BLaER1 treated with 17β-estradiol and CSF1 and Interleukin-3, amounts not matched to agents 10 nM and 100 nM (cell line): ENCODE results near the gene ASB2.

Experiments used
- H3K27ac ChIP-seq, 11 experiments: shearing (Covaris generic); formaldehyde crosslinking; 2 replicates each; pipeline ENCODE4 v1.8.1; 2022
- H3K27me3 ChIP-seq, 11 experiments: shearing (Covaris generic); formaldehyde crosslinking; 2 replicates each; pipeline ENCODE4 v1.8.1; 2022
- H3K36me3 ChIP-seq, 11 experiments: shearing (Covaris generic); formaldehyde crosslinking; 2 replicates each; pipeline ENCODE4 v1.8.1; 2022
- H3K4me1 ChIP-seq, 10 experiments: shearing (Covaris generic); formaldehyde crosslinking; 2 replicates each; pipeline ENCODE4 v1.8.1; 2022
- H3K4me2 ChIP-seq, 11 experiments: shearing (Covaris generic); formaldehyde crosslinking; 2 replicates each; pipeline ENCODE4 v1.8.1; 2022
- H3K4me3 ChIP-seq, 10 experiments: shearing (Covaris generic); formaldehyde crosslinking; 2 replicates each; pipeline ENCODE4 v1.8.1; 2022
- H3K9ac ChIP-seq, 11 experiments: shearing (Covaris generic); formaldehyde crosslinking; 2 replicates each; pipeline ENCODE4 v1.8.1; 2022
- H3K9me3 ChIP-seq, 11 experiments: shearing (Covaris generic); formaldehyde crosslinking; replicated peaks in 1 of 11; 2 replicates each; pipeline ENCODE4 v1.8.1; 2022
- H4K20me1 ChIP-seq, 11 experiments: shearing (Covaris generic); formaldehyde crosslinking; 2 replicates each; pipeline ENCODE4 v1.8.1; 2022
- Cebpa-rat ChIP-seq, 11 experiments: shearing (Covaris generic); IDR thresholded peaks; 2 replicates each; pipeline ENCODE4 v1.8.1; 2022

The ASB2 gene, protein sequence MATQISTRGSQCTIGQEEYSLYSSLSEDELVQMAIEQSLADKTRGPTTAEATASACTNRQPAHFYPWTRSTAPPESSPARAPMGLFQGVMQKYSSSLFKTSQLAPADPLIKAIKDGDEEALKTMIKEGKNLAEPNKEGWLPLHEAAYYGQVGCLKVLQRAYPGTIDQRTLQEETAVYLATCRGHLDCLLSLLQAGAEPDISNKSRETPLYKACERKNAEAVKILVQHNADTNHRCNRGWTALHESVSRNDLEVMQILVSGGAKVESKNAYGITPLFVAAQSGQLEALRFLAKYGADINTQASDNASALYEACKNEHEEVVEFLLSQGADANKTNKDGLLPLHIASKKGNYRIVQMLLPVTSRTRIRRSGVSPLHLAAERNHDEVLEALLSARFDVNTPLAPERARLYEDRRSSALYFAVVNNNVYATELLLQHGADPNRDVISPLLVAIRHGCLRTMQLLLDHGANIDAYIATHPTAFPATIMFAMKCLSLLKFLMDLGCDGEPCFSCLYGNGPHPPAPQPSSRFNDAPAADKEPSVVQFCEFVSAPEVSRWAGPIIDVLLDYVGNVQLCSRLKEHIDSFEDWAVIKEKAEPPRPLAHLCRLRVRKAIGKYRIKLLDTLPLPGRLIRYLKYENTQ

DNA sequence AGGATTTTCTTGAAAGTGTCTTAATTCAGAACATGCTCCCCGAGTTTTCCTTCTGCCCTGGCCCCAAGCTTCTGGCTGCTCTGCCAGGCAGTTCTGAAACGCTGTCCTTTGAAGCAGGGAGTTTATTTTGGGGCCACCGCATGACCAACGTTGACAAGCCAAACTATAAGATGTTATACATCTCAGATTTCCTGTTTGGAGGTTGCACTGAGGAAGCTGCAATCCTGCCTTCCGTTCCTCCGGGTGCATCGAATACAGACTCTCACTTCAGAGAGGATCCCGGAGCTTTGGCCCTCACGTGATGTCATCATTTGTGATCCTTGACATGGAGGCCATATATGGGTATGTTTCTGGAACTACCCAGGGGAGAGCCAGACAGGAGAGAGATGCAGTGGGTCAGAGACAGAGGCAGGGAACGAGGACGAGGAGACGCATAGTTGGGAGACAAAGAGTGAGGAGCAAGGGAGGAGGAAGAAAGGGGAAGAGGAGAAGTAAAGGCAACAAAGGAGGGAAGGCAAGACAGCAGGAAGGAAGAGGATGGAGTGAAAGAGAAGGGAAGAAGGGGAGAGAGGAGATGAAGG lies at the start of gene ASB2:
TSS of gene ASB2 (minus strand) at position 94 of the 581 bp plus-strand sequence. CDS start 12,031 bp downstream, outside the sequence.
- TF ChIP-seq Cebpa-rat (IDR thresholded peaks at IDR 0.05), result peak in 3 of 11 experiments; percentile 46 to 72 (median 49); a peak in 4 of 22 replicates
- peaks cover 0 to 13% (median 9%) of the 10 kb centered on the region in 11 experiments; a peak in 19 of 22 replicates for H3K9me3 ChIP-seq
- H3K27ac ChIP-seq, result peak within 1 kb of the TSS in 7 of 11 experiments; percentile 13 to 53 (median 26); a peak in 11 of 22 replicates
- peak within 1 kb of the TSS in 8 of 11 experiments; percentile 2 to 56 (median 28); a peak in 12 of 22 replicates for H3K9ac ChIP-seq
- H3K4me2 ChIP-seq, result peak within 1 kb of the TSS; percentile 78 to 94 (median 85)
- H3K4me3 ChIP-seq, result peak within 1 kb of the TSS in 9 of 10 experiments; percentile 16 to 46 (median 40); a peak in 16 of 20 replicates
- no peaks in the 10 kb centered on the region for H3K36me3 ChIP-seq
- no peaks in the 10 kb centered on the region; a peak in 1 of 22 replicates for H4K20me1 ChIP-seq
- H3K27me3 ChIP-seq, result peaks cover 10 to 56% (median 38%) of the 10 kb centered on the region in 11 experiments; a peak in 20 of 22 replicates
- H3K4me1 ChIP-seq, result peaks cover 33 to 71% (median 56%) of the 10 kb centered on the region in 10 experiments

DNA sequence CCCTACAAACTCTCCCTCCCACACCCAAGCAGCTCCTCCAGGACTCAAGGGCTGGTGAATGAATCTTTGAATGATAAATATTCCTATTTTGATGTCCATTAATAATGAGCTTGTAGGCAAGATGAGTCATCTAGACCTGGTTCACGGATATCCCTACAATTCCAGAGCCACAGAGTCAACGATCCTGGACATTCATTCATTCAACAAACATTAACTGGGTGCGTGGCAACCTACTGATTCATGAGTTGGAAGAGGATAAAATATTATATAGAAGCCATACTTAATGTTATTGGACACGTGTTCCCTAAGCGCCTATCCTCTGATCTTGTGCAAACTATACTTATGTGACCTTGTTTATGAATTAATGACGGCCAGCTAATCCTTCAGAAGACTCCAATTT lies 49.4 kb upstream of the ASB2 start:
- Histone ChIP-seq H3K27me3 (peaks cover 0 to 7% (median 0%) of the 10 kb centered on the region in 11 experiments; a peak in 5 of 22 replicates), H3K9me3 (no peaks in the 10 kb centered on the region), H3K27ac (no peak overlapping the region), H3K9ac (no peak overlapping the region), H3K36me3 (no peaks in the 10 kb centered on the region), H4K20me1 (peaks cover 0 to 18% (median 0%) of the 10 kb centered on the region in 11 experiments; a peak in 2 of 22 replicates), H3K4me1 (peaks cover 51 to 62% (median 57%) of the 10 kb centered on the region in 10 experiments), H3K4me3 (peak overlapping the region in 2 of 10 experiments; percentile 63 to 64; a peak in 4 of 20 replicates), H3K4me2 (peak overlapping the region in 9 of 11 experiments; percentile 4 to 89 (median 36); a peak in 11 of 22 replicates)
- no peak for TF ChIP-seq Cebpa-rat (IDR thresholded peaks at IDR 0.05)

DNA sequence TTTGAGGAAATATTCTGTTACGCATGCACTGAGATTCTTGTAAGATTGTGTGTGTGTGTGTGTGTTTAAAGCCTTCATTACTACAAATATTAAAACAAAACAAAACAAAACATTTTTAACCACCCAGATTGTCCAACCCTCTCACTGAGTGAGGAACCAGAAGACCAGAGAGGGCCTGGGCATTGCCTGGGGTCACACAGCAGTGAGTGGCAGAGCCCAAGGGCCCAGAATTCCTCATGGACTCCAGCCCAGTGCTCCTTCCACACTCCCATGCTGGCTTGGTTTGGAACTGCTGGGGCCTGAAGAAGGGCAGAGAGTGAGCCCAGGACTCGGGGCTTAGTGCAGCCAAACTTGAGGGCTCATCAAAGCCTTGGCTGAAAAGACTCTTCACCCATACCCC lies 48.2 kb upstream of the ASB2 start:
- no peak for TF ChIP-seq Cebpa-rat (IDR thresholded peaks at IDR 0.05)
- H3K27ac ChIP-seq, result no peak overlapping the region

DNA sequence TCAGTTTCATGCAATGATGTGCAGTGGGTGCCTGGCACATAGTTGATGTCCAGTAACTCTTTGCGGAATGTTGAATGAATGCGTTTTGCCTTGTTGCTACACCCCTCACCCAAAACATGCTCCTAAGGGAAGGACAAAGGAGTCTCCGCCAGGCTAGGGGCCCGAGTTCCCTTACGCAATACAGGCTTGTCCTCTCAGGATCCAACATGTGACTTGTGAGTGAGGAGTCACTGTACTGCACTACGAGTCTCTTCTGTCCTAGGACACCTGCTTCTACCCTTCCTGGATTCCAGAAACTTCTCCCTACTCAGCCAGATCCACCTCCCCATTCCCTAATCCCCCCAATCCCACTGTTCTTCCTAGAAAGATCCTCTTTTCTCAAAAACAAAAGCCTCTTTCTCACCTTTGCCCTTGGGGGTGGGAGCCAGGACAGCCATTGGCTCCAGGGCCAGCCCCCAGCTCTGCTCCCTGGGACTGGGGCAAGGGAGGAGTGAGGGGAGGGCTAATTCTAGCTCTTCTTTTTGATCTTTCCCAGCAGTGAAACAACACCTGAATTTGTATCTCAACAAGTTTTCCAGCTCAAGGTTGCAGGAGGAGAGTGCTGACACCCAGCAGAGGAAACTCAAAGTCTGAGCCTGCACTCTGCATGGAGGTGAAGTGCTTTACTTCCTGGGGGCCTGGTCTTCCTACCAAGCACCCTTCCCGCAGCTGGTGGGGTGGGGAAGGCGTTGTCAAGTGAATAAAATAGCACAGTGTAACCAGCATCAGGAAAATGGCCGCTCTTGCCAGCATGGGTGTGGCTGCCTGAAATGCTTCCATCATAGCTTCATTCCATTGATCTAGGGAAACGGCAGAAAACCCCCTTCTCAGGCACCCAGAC lies 46.4 kb upstream of the ASB2 start:
- Histone ChIP-seq H4K20me1 (peaks cover 0 to 10% (median 0%) of the 10 kb centered on the region in 11 experiments; a peak in 2 of 22 replicates), H3K4me3 (no peak overlapping the region), H3K9me3 (no peaks in the 10 kb centered on the region), H3K27me3 (peaks cover 0 to 7% (median 0%) of the 10 kb centered on the region in 11 experiments; a peak in 5 of 22 replicates), H3K4me1 (peaks cover 31 to 44% (median 37%) of the 10 kb centered on the region in 10 experiments), H3K27ac (no peak overlapping the region), H3K4me2 (peak overlapping the region; percentile 53 to 73 (median 61)), H3K9ac (no peak overlapping the region), H3K36me3 (no peaks in the 10 kb centered on the region)
- peak in 3 of 11 experiments; percentile 29 to 52 (median 34); a peak in 3 of 22 replicates for TF ChIP-seq Cebpa-rat (IDR thresholded peaks at IDR 0.05)

More for the DNA sequence above, 48.2 kb upstream of the ASB2 start:
- H3K36me3 ChIP-seq, result no peaks in the 10 kb centered on the region
- H4K20me1 ChIP-seq, result peaks cover 0 to 10% (median 0%) of the 10 kb centered on the region in 11 experiments; a peak in 2 of 22 replicates
- no peaks in the 10 kb centered on the region for H3K9me3 ChIP-seq
- H3K27me3 ChIP-seq, result peaks cover 0 to 7% (median 0%) of the 10 kb centered on the region in 11 experiments; a peak in 5 of 22 replicates
- H3K4me2 ChIP-seq, result no peak overlapping the region
- H3K4me3 ChIP-seq, result no peak overlapping the region
- no peak overlapping the region for H3K9ac ChIP-seq
- peaks cover 49 to 61% (median 55%) of the 10 kb centered on the region in 10 experiments for H3K4me1 ChIP-seq

DNA sequence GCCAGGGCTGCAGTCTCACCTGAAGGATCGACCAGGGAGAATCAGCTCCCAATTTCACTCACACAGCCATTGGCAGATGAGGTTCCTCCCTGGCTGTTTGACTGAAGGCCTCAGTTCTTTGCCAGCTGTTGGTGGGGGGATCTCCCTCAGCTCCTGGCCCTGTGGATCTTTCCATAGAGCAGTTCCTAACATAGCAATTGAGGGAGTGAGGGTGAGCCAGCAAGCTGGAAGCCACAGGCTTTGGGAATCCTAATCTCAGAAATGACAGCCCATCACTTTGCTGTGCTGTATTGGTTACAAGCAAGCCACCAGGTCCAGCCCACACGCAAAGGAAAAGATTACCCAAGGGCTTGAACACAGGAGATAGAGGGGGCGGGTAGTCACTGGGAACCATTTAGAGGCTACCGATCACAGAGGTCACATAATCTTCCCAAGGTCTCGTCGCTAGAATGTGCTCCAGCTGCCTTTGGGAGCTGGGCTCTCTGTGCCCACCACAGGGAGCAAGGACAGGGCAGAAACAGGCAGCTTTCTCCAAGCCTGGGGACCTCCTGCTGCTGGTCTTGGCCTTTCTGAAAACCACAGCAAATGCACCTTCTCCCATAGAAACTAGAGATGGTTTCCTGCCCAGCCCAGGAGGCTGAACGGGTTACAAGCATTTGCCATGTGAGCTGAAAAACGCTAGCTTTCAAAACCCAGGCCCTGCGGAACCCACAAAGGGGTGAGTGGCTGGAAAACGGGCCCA lies 45.2 kb upstream of the ASB2 start:
- Histone ChIP-seq H3K4me2 (peak overlapping the region; percentile 53 to 73 (median 61)), H3K27me3 (peaks cover 0 to 1% (median 0%) of the 10 kb centered on the region in 11 experiments; a peak in 3 of 22 replicates), H3K9me3 (no peaks in the 10 kb centered on the region), H3K27ac (peak overlapping the region in 2 of 11 experiments; percentile 28 to 47; a peak in 3 of 22 replicates), H3K9ac (peak overlapping the region in 1 of 11 experiments; percentile 29; a peak in 1 of 22 replicates), H3K4me3 (no peak overlapping the region), H3K4me1 (peaks cover 21 to 32% (median 25%) of the 10 kb centered on the region in 10 experiments), H4K20me1 (peaks cover 0 to 10% (median 0%) of the 10 kb centered on the region in 11 experiments; a peak in 2 of 22 replicates), H3K36me3 (no peaks in the 10 kb centered on the region)
- TF ChIP-seq Cebpa-rat (IDR thresholded peaks at IDR 0.05), result no peak

DNA sequence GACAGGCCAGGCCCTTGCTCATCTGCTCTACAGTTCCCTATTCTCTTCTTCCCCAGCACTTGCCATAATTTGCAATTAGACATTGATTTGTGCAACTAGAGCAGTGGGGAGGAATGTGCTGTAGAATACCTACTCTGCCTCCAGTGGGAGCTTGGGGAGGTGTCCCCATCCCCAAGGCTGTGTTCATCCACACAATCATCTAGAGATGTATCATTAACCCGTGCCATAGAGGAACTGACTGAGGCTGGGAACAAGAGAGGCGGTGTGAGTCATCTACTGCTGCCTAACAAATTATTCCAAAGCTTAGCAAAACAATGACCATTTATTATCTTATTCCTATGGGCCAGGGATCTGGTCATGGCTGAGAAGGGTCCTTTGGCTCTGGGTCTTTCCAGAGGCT lies 44.6 kb upstream of the ASB2 start:
- Histone ChIP-seq H4K20me1 (peaks cover 0 to 10% (median 0%) of the 10 kb centered on the region in 11 experiments; a peak in 2 of 22 replicates), H3K36me3 (no peaks in the 10 kb centered on the region), H3K4me2 (peak overlapping the region; percentile 53 to 73 (median 61); a peak in 21 of 22 replicates), H3K4me1 (peaks cover 21 to 32% (median 25%) of the 10 kb centered on the region in 10 experiments), H3K4me3 (no peak overlapping the region), H3K9me3 (no peaks in the 10 kb centered on the region), H3K9ac (no peak overlapping the region), H3K27ac (peak overlapping the region in 1 of 11 experiments; percentile 47; a peak in 3 of 22 replicates), H3K27me3 (no peaks in the 10 kb centered on the region; a peak in 1 of 22 replicates)
- TF ChIP-seq Cebpa-rat (IDR thresholded peaks at IDR 0.05), result no peak

DNA sequence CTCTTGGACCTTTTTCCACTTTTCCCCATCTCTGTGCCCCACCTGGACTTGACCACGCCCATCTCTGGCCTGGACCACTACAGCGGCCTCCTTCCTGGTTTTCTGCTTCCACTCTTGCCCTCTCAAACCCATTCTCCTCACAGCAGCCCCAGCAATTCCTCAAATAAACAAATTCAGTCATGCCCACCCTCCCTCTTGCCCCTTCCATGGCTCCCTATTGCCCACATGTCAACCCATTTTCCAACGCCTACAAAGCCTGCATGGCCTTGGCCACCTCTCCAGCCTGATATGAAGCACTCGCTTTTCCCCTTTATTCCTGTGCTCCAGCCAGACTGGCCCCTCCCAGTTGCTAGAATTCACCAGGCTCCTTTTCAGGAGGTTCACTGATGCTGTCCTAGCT lies 43.9 kb upstream of the ASB2 start:
- no peak overlapping the region for H3K27ac ChIP-seq
- TF ChIP-seq Cebpa-rat (IDR thresholded peaks at IDR 0.05), result no peak

More for the DNA sequence above, 43.9 kb upstream of the ASB2 start:
- Histone ChIP-seq H3K27me3 (no peaks in the 10 kb centered on the region; a peak in 1 of 22 replicates), H4K20me1 (peaks cover 0 to 10% (median 0%) of the 10 kb centered on the region in 11 experiments; a peak in 2 of 22 replicates), H3K4me1 (peaks cover 21 to 32% (median 24%) of the 10 kb centered on the region in 10 experiments), H3K9ac (no peak overlapping the region), H3K36me3 (no peaks in the 10 kb centered on the region), H3K9me3 (no peaks in the 10 kb centered on the region), H3K4me2 (peak overlapping the region in 2 of 11 experiments; percentile 59 to 66; a peak in 3 of 22 replicates), H3K4me3 (no peak overlapping the region)
